HCT116 (cell line): ENCODE results near the gene INAVA. TPM values are rescaled to one million over a fixed set of nuclear protein-coding genes. Genes with fewer than 3 reads are reported as not detected.

Experiments
- ATAC-seq: fragments of 200-7000 bp; cut with Tn5 transposase; 2 replicates; pipeline ENCODE4 v1.9.1; 2020; ENCODE audit warnings: mild to moderate bottlenecking, moderate library complexity
- BruUV-seq: library from RNA; stranded (reverse); fragments of 400-500 nt; replicated peaks from 2 replicates; lab custom pipeline; 2021; lab: Mats Ljungman, UMichigan
- CTCF ChIA-PET: fragments of 300-600 bp; sonication (Branson Sonifier 250); formaldehyde crosslinking; loops from one replicate; lab custom pipeline; 2021; ENCODE audit warnings: antibody characterized with exemption; lab: Charles Lee
- POLR2A ChIA-PET: fragments of 300-600, 350-600 bp; sonication (Branson Sonifier 250); formaldehyde crosslinking; loops from one replicate; lab custom pipeline; 2021; ENCODE audit warnings: antibody characterized with exemption; lab: Charles Lee
- RAD21 ChIA-PET, 2 experiments: fragments of 300-600 bp; sonication (Branson Sonifier 250); formaldehyde crosslinking; loops; one replicate each; lab custom pipeline; 2023; ENCODE audit warnings: low total read pairs in 2 of 2; ENCODE audit not compliant: uncharacterized antibody in 2 of 2, unreplicated experiment in 2 of 2, low non-redundant PET in 1 of 2; lab: Charles Lee
- DNase-seq: peaks from one replicate; pipeline ENCODE4 v3.0.0-alpha.2; 2010; ENCODE audit warnings: low read depth, low spot score
- H2AFZ ChIP-seq: fragments of 200-600 bp; shearing (Covaris generic), sonication (generic); 2 replicates; pipeline ENCODE4 v1.6.1; 2017; ENCODE audit warnings: low read depth, mixed run types, mixed read lengths, antibody characterized with exemption, low read length; ENCODE audit not compliant: poor library complexity, severe bottlenecking
- H3K27ac ChIP-seq: 2 replicates; pipeline ENCODE4 v1.5.1; 2012; ENCODE audit warnings: low read depth, low read length
- H3K27me3 ChIP-seq: fragments of 200-600 bp; sonication (generic); 2 replicates; pipeline ENCODE4 v1.6.1; 2016; ENCODE audit warnings: mixed run types, low read length, mixed read lengths; ENCODE audit not compliant: insufficient read depth
- H3K36me3 ChIP-seq, 2 experiments: fragments of 200-500 bp in 1 of 2; fragments of 200-600 bp in 1 of 2; sonication (Bioruptor generic) in 1 of 2; sonication (generic) in 1 of 2; 2 replicates each; pipeline versions ENCODE4 v1.5.1 to v1.6.1; 2014 to 2016; ENCODE audit warnings: low read length in 2 of 2, inconsistent platforms in 1 of 2, mixed read lengths in 1 of 2, mixed run types in 1 of 2; ENCODE audit not compliant: insufficient read depth in 2 of 2, control insufficient read depth in 1 of 2
- H3K4me1 ChIP-seq, 2 experiments: fragments of 200-600 bp in 1 of 2; sonication (generic) in 1 of 2; 2 replicates each; pipeline versions ENCODE4 v1.5.1 to v1.6.1; 2012 to 2017; ENCODE audit warnings: low read length in 2 of 2, inconsistent platforms in 1 of 2, mild to moderate bottlenecking in 1 of 2, mixed read lengths in 1 of 2, mixed run types in 1 of 2, moderate library complexity in 1 of 2; ENCODE audit not compliant: insufficient read depth in 2 of 2, control insufficient read depth in 1 of 2
- H3K4me2 ChIP-seq: fragments of 200-600 bp; sonication (generic); 2 replicates; pipeline ENCODE4 v1.6.1; 2017; ENCODE audit warnings: mixed run types, low read length, mixed read lengths
- H3K4me3 ChIP-seq, 2 experiments: fragments of 200-600 bp in 1 of 2; sonication (generic) in 1 of 2; replicated peaks in 1 of 2; 2 replicates each; pipeline ENCODE4 v1.5.1; 2011 to 2016; ENCODE audit warnings: low read length in 2 of 2, control low read depth in 1 of 2, low read depth in 1 of 2, mild to moderate bottlenecking in 1 of 2, mixed read lengths in 1 of 2, mixed run types in 1 of 2
- H3K79me2 ChIP-seq: fragments of 200-600 bp; sonication (generic); 2 replicates; pipeline ENCODE4 v1.6.1; 2017; ENCODE audit warnings: mild to moderate bottlenecking, mixed run types, low read length, moderate library complexity, mixed read lengths; ENCODE audit not compliant: insufficient read depth
- H3K9ac ChIP-seq: fragments of 200-600 bp; sonication (generic); 2 replicates; pipeline ENCODE4 v1.6.1; 2016; ENCODE audit warnings: low read length, mixed read lengths
- H3K9me2 ChIP-seq: fragments of 200-600 bp; sonication (generic), shearing (Covaris generic); 2 replicates; pipeline ENCODE4 v1.6.1; 2017; ENCODE audit warnings: mixed run types, mild to moderate bottlenecking, moderate library complexity; ENCODE audit not compliant: insufficient read depth
- H3K9me3 ChIP-seq, 2 experiments: fragments of 200-500 bp in 1 of 2; fragments of 200-600 bp in 1 of 2; sonication (Bioruptor generic) in 1 of 2; sonication (generic) in 1 of 2; 2 replicates each; pipeline ENCODE4 v1.6.1; 2014 to 2017; ENCODE audit warnings: low read length in 2 of 2, mixed read lengths in 2 of 2, inconsistent platforms in 1 of 2, low read depth in 1 of 2, mild to moderate bottlenecking in 1 of 2, mixed run types in 1 of 2, moderate library complexity in 1 of 2; ENCODE audit not compliant: control insufficient read depth in 1 of 2, insufficient read depth in 1 of 2
- H4K20me1 ChIP-seq: fragments of 200-600 bp; sonication (generic), shearing (Covaris generic); 2 replicates; pipeline ENCODE4 v1.6.1; 2017; ENCODE audit warnings: mixed run types, mild to moderate bottlenecking, moderate library complexity; ENCODE audit not compliant: insufficient read depth
- CBX3 ChIP-seq: IDR thresholded peaks from 2 replicates; pipeline ENCODE4 v1.6.1; 2012; ENCODE audit warnings: low read depth
- CEBPB ChIP-seq: IDR thresholded peaks from 2 replicates; pipeline ENCODE4 v1.6.1; 2012; ENCODE audit warnings: low read depth
- EGR1 ChIP-seq: IDR thresholded peaks from 2 replicates; pipeline ENCODE4 v1.6.1; 2012; ENCODE audit warnings: low read depth
- EZH2 ChIP-seq: fragments of 200-600 bp; sonication (generic); IDR thresholded peaks from 2 replicates; pipeline ENCODE4 v1.6.1; 2017; ENCODE audit warnings: antibody characterized with exemption, mixed run types
- JUND ChIP-seq: IDR thresholded peaks from 2 replicates; pipeline ENCODE4 v1.6.1; 2012
- RAD21 ChIP-seq: IDR thresholded peaks from 2 replicates; pipeline ENCODE4 v1.6.1; 2012; ENCODE audit warnings: low read depth, mild to moderate bottlenecking
- REST ChIP-seq: IDR thresholded peaks from 2 replicates; pipeline ENCODE4 v1.6.1; 2012; ENCODE audit warnings: low read depth
- SIN3A ChIP-seq: IDR thresholded peaks from 2 replicates; pipeline ENCODE4 v1.6.1; 2012; ENCODE audit warnings: low read depth
- SP1 ChIP-seq: IDR thresholded peaks from 2 replicates; pipeline ENCODE4 v1.6.1; 2012; ENCODE audit warnings: low read depth
- SRF ChIP-seq: IDR thresholded peaks from 2 replicates; pipeline ENCODE4 v1.6.1; 2012; ENCODE audit warnings: low read depth
- TCF7L2 ChIP-seq: IDR thresholded peaks from 2 replicates; pipeline ENCODE4 v1.7.0; 2011; ENCODE audit warnings: borderline replicate concordance, inconsistent platforms; ENCODE audit not compliant: insufficient read depth, insufficient read length; ENCODE audit errors: extremely low read depth
- YY1 ChIP-seq: IDR thresholded peaks from 2 replicates; pipeline ENCODE4 v1.6.1; 2011; ENCODE audit warnings: low read length, low read depth, moderate library complexity, mild to moderate bottlenecking; ENCODE audit not compliant: insufficient replicate concordance; ENCODE audit errors: extremely low read depth
- ZBTB33 ChIP-seq: IDR thresholded peaks from 2 replicates; pipeline ENCODE4 v1.6.1; 2011; ENCODE audit warnings: mild to moderate bottlenecking, low read length, moderate library complexity; ENCODE audit not compliant: insufficient replicate concordance; ENCODE audit errors: extremely low read depth
- ZNF274 ChIP-seq: fragments of 200-500 bp; sonication (Bioruptor generic); IDR thresholded peaks from 2 replicates; pipeline ENCODE4 v1.6.1; 2014; ENCODE audit warnings: mild to moderate bottlenecking, low read depth, low read length, inconsistent platforms
- intact Hi-C: fragments of 100-400 bp; cut with micrococcal nuclease; formaldehyde crosslinking; loops from 2 replicates; pipeline ENCODE4 v1.10.0; 2022
- total RNA-seq: library from RNA; stranded (reverse); gene quantifications from one replicate; pipeline ENCODE4 v1.2.1, GENCODE V29; 2021; ENCODE audit not compliant: unreplicated experiment

The INAVA gene
- total RNA-seq, 1 experiment from 2014 or later = 18.8 TPM

GRCh38 chr1:200903793-200904192 lies 9.1 kb downstream of the INAVA start:
- intact Hi-C loops = no loop called here
- Histone ChIP-seq H3K4me3 (no peak overlapping the region), H3K4me1 (no peaks in the 10 kb centered on the region), H3K27ac (no peak overlapping the region), H3K9me3 (no peaks in the 10 kb centered on the region), H3K79me2 (no peaks in the 10 kb centered on the region), H3K9ac (no peak overlapping the region), H3K4me2 (no peak overlapping the region), H3K9me2 (no peaks in the 10 kb centered on the region), H3K27me3 (no peaks in the 10 kb centered on the region), H4K20me1 (no peaks in the 10 kb centered on the region), H2AFZ (no peak overlapping the region), H3K36me3 (peaks cover 0 to 8% of the 10 kb centered on the region in 2 experiments; a peak in 3 of 4 replicates)
- CTCF ChIA-PET = no interaction called here
- no peak for ATAC-seq
- POLR2A ChIA-PET = no interaction called here
- BruUV-seq = no TSS peak
- no peak for DNase-seq
- RAD21 ChIA-PET = no interaction called here
- TF ChIP-seq REST (no peak), SIN3A (no peak), SP1 (no peak), ZNF274 (no peak), ZBTB33 (no peak), RAD21 (no peak), YY1 (no peak), CBX3 (no peak), EGR1 (no peak), CEBPB (no peak), JUND (no peak), TCF7L2 (no peak), EZH2 (no peak), SRF (no peak)
